HEK293 (cell line): ENCODE results near the gene WARS2.

Source experiments
- CTCF ChIA-PET: fragments of 350-600 bp; formaldehyde crosslinking; extraction: SDS; loops from one replicate; lab custom pipeline; 2021; ENCODE audit warnings: antibody characterized with exemption; lab: Yijun Ruan, JAX
- POLR2A ChIA-PET: fragments of 300-600 bp; formaldehyde crosslinking; extraction: SDS; loops from one replicate; lab custom pipeline; 2020; ENCODE audit warnings: antibody characterized with exemption, inconsistent platforms; lab: Yijun Ruan, JAX
- H3K27ac ChIP-seq: fragments of 200-500 bp; sonication (Bioruptor generic); 2 replicates; pipeline ENCODE4 v1.5.1; 2014; ENCODE audit warnings: low read depth, low read length, control low read depth, inconsistent platforms; ENCODE audit errors: extremely low read depth
- H3K36me3 ChIP-seq, 2 experiments: fragments of 200-500 bp in 1 of 2; sonication (Bioruptor generic) in 1 of 2; 1 replicate in 1 of 2; 2 replicates in 1 of 2; pipeline ENCODE4 v1.5.1; 2014 to 2017; ENCODE audit warnings: inconsistent platforms in 2 of 2, low read length in 2 of 2; ENCODE audit not compliant: control insufficient read depth in 2 of 2, insufficient read depth in 1 of 2
- H3K4me1 ChIP-seq: fragments of 200-500 bp; sonication (Bioruptor generic); 2 replicates; pipeline ENCODE4 v1.5.1; 2014; ENCODE audit warnings: mild to moderate bottlenecking, low read length, inconsistent platforms; ENCODE audit not compliant: control insufficient read depth, insufficient read depth
- H3K4me3 ChIP-seq: 2 replicates; pipeline ENCODE4 v1.5.1; 2011; ENCODE audit warnings: low read depth, mild to moderate bottlenecking, control low read depth, low read length, moderate library complexity
- H3K9me3 ChIP-seq: fragments of 200-500 bp; sonication (Bioruptor generic); 2 replicates; pipeline ENCODE4 v1.5.1; 2014; ENCODE audit warnings: low read depth, low read length, inconsistent platforms; ENCODE audit not compliant: control insufficient read depth, insufficient read depth
- BCL11B ChIP-seq: fragments of 450-650 bp; formaldehyde crosslinking; IDR thresholded peaks from 2 replicates; pipeline ENCODE4 v1.5.1; 2016; ENCODE audit warnings: low read depth, missing biosample characterization, missing genetic modification characterization
- IKZF3 ChIP-seq: fragments of 450-650 bp; IDR thresholded peaks from 2 replicates; pipeline ENCODE4 v1.5.0; 2018; ENCODE audit warnings: missing biosample characterization, mild to moderate bottlenecking, missing genetic modification characterization, moderate library complexity
- PBX3 ChIP-seq: sonication (generic); formaldehyde crosslinking; IDR thresholded peaks from 2 replicates; pipeline ENCODE4 v1.8.1; 2022; ENCODE audit warnings: mild to moderate bottlenecking, moderate library complexity, missing genetic modification reagents
- PRDM6 ChIP-seq: fragments of 450-650 bp; formaldehyde crosslinking; IDR thresholded peaks from 2 replicates; pipeline ENCODE4 v1.5.1; 2017; ENCODE audit warnings: missing biosample characterization, missing genetic modification characterization
- ZFP69B ChIP-seq: fragments of 450-650 bp; formaldehyde crosslinking; IDR thresholded peaks from 2 replicates; pipeline ENCODE4 v1.5.1; 2016; ENCODE audit warnings: missing biosample characterization, missing genetic modification characterization
- ZNF211 ChIP-seq: fragments of 450-650 bp; formaldehyde crosslinking; IDR thresholded peaks from 2 replicates; pipeline ENCODE4 v1.5.1; 2016; ENCODE audit warnings: low read depth, missing biosample characterization, missing genetic modification characterization
- ZNF221 ChIP-seq: fragments of 450-650 bp; formaldehyde crosslinking; IDR thresholded peaks from 2 replicates; pipeline ENCODE4 v1.5.1; 2017; ENCODE audit warnings: missing biosample characterization, missing genetic modification characterization, borderline replicate concordance
- ZNF274 ChIP-seq, 2 experiments: fragments of 200-500 bp in 1 of 2; fragments of 450-650 bp in 1 of 2; sonication (Bioruptor generic) in 1 of 2; formaldehyde crosslinking in 1 of 2; IDR thresholded peaks; 2 replicates each; pipeline versions ENCODE4 v1.5.1 to v1.6.1; 2014 to 2016; ENCODE audit warnings: borderline replicate concordance in 1 of 2, inconsistent platforms in 1 of 2, low read length in 1 of 2, missing biosample characterization in 1 of 2, missing genetic modification characterization in 1 of 2
- ZNF391 ChIP-seq: fragments of 450-650 bp; formaldehyde crosslinking; IDR thresholded peaks from 2 replicates; pipeline ENCODE4 v1.5.1; 2016; ENCODE audit warnings: low read depth, missing biosample characterization, missing genetic modification characterization, borderline replicate concordance
- ZNF521 ChIP-seq: fragments of 450-650 bp; formaldehyde crosslinking; IDR thresholded peaks from 2 replicates; pipeline ENCODE4 v1.5.1; 2017; ENCODE audit warnings: missing biosample characterization, mild to moderate bottlenecking, missing genetic modification characterization
- ZNF624 ChIP-seq: fragments of 450-650 bp; formaldehyde crosslinking; IDR thresholded peaks from 2 replicates; pipeline ENCODE4 v1.5.1; 2017; ENCODE audit warnings: missing biosample characterization, missing genetic modification characterization
- ZSCAN23 ChIP-seq: fragments of 450-650 bp; formaldehyde crosslinking; IDR thresholded peaks from 2 replicates; pipeline ENCODE4 v1.5.1; 2016; ENCODE audit warnings: missing biosample characterization, missing genetic modification characterization
- ZSCAN5A ChIP-seq: fragments of 450-650 bp; formaldehyde crosslinking; IDR thresholded peaks from 2 replicates; pipeline ENCODE4 v1.5.1; 2016; ENCODE audit warnings: missing biosample characterization, missing genetic modification characterization
- TF ChIP-seq, protein P1 (sequence below): fragments of 450-650 bp; formaldehyde crosslinking; IDR thresholded peaks from 2 replicates; pipeline ENCODE4 v1.5.1; 2016; ENCODE audit warnings: missing biosample characterization, missing genetic modification characterization
- TF ChIP-seq, protein P2 (sequence below): fragments of 450-650 bp; formaldehyde crosslinking; IDR thresholded peaks from 2 replicates; pipeline ENCODE4 v1.5.1; 2016; ENCODE audit warnings: missing biosample characterization, missing genetic modification characterization
- TF ChIP-seq, protein P3 (sequence below): fragments of 450-650 bp; formaldehyde crosslinking; IDR thresholded peaks from 2 replicates; pipeline ENCODE4 v1.5.1; 2016; ENCODE audit warnings: missing biosample characterization, missing genetic modification characterization

The WARS2 gene

GRCh38 chr1:119015547-119015946 lies 124.9 kb downstream of the WARS2 start:
- H3K36me3 ChIP-seq = no peaks in the 10 kb centered on the region
- CTCF ChIA-PET = interaction anchor here (0.7 kb wide), 1 partner anchor 124 kb away, joined by 3 read pairs; no protein-coding TSS in a partner anchor
- TF ChIP-seq ZNF221 (tag by site-specific recombination) = no peak
- TF ChIP-seq BCL11B (tag by site-specific recombination) = no peak
- no peak for TF ChIP-seq ZNF624 (tag by site-specific recombination)
- no peak for TF ChIP-seq ZNF274 (IDR thresholded peaks at IDR 0.05; ENCODE audit: low read length)
- no peak for TF ChIP-seq ZNF274 (tag by site-specific recombination; IDR thresholded peaks at IDR 0.05; ENCODE audit: borderline replicate concordance)
- no peaks in the 10 kb centered on the region for H3K4me1 ChIP-seq
- H3K4me3 ChIP-seq = no peak overlapping the region
- H3K9me3 ChIP-seq = no peaks in the 10 kb centered on the region; the same call in 1 of the 2 replicates
- POLR2A ChIA-PET = no interaction called here
- no peak overlapping the region for H3K27ac ChIP-seq

DNA sequence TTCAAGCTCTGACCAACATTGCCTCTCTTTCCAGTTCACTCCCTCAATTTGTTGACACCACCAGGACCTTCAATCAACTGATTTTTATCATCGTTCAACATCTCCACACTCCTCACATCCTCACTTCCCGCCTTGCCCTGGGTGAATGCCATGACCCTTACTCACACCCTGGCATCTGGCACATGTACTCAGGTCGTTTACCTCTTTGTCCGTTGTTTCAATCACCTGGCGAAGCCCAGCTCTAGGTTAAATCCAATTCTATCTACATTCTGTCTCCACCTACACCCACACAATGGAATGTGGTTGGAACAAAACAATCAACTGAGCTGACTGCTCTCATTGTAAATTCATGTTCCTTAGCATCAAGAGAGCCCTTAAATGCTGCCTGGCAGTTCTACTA lies 128.1 kb downstream of the WARS2 start:
- CTCF ChIA-PET = no interaction called here
- no peak overlapping the region for H3K4me3 ChIP-seq
- no peak for TF ChIP-seq PRDM6
- TF ChIP-seq ZSCAN23 (tag by site-specific recombination) = no peak
- TF ChIP-seq, protein P1, sequence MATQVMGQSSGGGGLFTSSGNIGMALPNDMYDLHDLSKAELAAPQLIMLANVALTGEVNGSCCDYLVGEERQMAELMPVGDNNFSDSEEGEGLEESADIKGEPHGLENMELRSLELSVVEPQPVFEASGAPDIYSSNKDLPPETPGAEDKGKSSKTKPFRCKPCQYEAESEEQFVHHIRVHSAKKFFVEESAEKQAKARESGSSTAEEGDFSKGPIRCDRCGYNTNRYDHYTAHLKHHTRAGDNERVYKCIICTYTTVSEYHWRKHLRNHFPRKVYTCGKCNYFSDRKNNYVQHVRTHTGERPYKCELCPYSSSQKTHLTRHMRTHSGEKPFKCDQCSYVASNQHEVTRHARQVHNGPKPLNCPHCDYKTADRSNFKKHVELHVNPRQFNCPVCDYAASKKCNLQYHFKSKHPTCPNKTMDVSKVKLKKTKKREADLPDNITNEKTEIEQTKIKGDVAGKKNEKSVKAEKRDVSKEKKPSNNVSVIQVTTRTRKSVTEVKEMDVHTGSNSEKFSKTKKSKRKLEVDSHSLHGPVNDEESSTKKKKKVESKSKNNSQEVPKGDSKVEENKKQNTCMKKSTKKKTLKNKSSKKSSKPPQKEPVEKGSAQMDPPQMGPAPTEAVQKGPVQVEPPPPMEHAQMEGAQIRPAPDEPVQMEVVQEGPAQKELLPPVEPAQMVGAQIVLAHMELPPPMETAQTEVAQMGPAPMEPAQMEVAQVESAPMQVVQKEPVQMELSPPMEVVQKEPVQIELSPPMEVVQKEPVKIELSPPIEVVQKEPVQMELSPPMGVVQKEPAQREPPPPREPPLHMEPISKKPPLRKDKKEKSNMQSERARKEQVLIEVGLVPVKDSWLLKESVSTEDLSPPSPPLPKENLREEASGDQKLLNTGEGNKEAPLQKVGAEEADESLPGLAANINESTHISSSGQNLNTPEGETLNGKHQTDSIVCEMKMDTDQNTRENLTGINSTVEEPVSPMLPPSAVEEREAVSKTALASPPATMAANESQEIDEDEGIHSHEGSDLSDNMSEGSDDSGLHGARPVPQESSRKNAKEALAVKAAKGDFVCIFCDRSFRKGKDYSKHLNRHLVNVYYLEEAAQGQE = no peak
- TF ChIP-seq, all 188 proteins: peak for 0
- POLR2A ChIA-PET = interaction anchor here (0.6 kb wide), 1 partner anchor 53 kb away, joined by 3 read pairs; no protein-coding TSS in a partner anchor
- Histone ChIP-seq H3K9me3 (no peaks in the 10 kb centered on the region; the same call in 1 of the 2 replicates), H3K4me1 (no peaks in the 10 kb centered on the region), H3K27ac (no peak overlapping the region), H3K36me3 (no peaks in the 10 kb centered on the region)

DNA sequence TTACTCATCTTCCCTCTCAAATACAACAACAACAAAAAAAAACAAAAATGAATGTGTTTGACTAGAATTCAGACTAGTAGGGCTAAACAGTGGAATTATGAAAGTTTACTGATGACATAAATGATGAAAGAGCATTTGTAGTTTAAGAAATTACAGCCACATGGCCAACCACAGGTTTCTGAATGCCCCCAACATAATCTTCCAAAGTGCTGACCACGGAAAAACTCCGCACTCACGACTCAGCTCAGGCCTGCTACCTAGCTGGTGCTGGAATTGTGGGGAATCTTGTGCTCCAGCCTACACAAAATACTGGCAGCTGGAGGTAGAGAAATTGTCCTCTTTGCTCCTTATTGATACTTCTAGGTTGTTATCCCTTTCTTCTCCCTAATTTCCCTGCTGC lies 128.7 kb downstream of the WARS2 start:
- no peaks in the 10 kb centered on the region for H3K36me3 ChIP-seq
- no peak overlapping the region for H3K4me3 ChIP-seq
- no peak overlapping the region for H3K27ac ChIP-seq
- TF ChIP-seq IKZF3 (tag by site-specific recombination) (no peak), ZNF521 (tag by site-specific recombination) (no peak), ZNF211 (no peak)
- TF ChIP-seq, all 188 proteins: peak for 0
- no peaks in the 10 kb centered on the region for H3K4me1 ChIP-seq
- ChIA-PET POLR2A (interaction anchor here (0.6 kb wide), 1 partner anchor 52 kb away, joined by 3 read pairs; no protein-coding TSS in a partner anchor), CTCF (interaction anchor here (0.6 kb wide), 1 partner anchor 125 kb away, joined by 3 read pairs; no protein-coding TSS in a partner anchor)
- H3K9me3 ChIP-seq = no peaks in the 10 kb centered on the region; the same call in 1 of the 2 replicates

- POLR2A ChIA-PET = no interaction called here
- H3K4me1 ChIP-seq = no peaks in the 10 kb centered on the region
- CTCF ChIA-PET = interaction anchor here (0.6 kb wide), 1 partner anchor 125 kb away, joined by 3 read pairs; no protein-coding TSS in a partner anchor
- H3K36me3 ChIP-seq = no peaks in the 10 kb centered on the region
- H3K9me3 ChIP-seq = no peaks in the 10 kb centered on the region
- no peak overlapping the region for H3K4me3 ChIP-seq
- no peak overlapping the region for H3K27ac ChIP-seq
- no peak for TF ChIP-seq PBX3 (CRISPR knock-in tag)
- TF ChIP-seq, protein P2, sequence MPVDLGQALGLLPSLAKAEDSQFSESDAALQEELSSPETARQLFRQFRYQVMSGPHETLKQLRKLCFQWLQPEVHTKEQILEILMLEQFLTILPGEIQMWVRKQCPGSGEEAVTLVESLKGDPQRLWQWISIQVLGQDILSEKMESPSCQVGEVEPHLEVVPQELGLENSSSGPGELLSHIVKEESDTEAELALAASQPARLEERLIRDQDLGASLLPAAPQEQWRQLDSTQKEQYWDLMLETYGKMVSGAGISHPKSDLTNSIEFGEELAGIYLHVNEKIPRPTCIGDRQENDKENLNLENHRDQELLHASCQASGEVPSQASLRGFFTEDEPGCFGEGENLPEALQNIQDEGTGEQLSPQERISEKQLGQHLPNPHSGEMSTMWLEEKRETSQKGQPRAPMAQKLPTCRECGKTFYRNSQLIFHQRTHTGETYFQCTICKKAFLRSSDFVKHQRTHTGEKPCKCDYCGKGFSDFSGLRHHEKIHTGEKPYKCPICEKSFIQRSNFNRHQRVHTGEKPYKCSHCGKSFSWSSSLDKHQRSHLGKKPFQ = no peak
- no peak for TF ChIP-seq ZFP69B (tag by site-specific recombination)
- no peak for TF ChIP-seq ZNF391 (tag by site-specific recombination)
- TF ChIP-seq, protein P3, sequence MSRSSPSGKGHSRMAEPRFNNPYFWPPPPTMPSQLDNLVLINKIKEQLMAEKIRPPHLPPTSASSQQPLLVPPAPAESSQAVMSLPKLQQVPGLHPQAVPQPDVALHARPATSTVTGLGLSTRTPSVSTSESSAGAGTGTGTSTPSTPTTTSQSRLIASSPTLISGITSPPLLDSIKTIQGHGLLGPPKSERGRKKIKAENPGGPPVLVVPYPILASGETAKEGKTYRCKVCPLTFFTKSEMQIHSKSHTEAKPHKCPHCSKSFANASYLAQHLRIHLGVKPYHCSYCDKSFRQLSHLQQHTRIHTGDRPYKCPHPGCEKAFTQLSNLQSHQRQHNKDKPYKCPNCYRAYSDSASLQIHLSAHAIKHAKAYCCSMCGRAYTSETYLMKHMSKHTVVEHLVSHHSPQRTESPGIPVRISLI (tag by site-specific recombination) = no peak
- TF ChIP-seq ZSCAN5A (tag by site-specific recombination) = no peak
These were observed 129.3 kb downstream of the WARS2 start for GRCh38 chr1:119011116-119011515.
